SW 1271 (cell line): ENCODE data around the gene KIAA0753.

Experiments used
- DNase-seq, 2 experiments: peaks; one replicate each; lab custom pipeline; 2025; lab: John Stamatoyannopoulos, UW

The KIAA0753 gene

GRCh38 chr17:6641247-6641863 lies 844 bp upstream of the KIAA0753 start:
- peak in 1 of 2 experiments; percentile 80 for DNase-seq

- no peak for DNase-seq
Observed at GRCh38 chr17:6639586-6640535, 650 bp downstream of the KIAA0753 start.

- no peak for DNase-seq
Observed at GRCh38 chr17:6639014-6639585, 1.4 kb downstream of the KIAA0753 start.

- no peak for DNase-seq
Observed at GRCh38 chr17:6638046-6638908, 2.2 kb downstream of the KIAA0753 start.

GRCh38 chr17:6637458-6637840 lies 3.1 kb downstream of the KIAA0753 start:
- DNase-seq: no peak

- DNase-seq: no peak
Observed at GRCh38 chr17:6636616-6637457, 3.7 kb downstream of the KIAA0753 start.

- DNase-seq: no peak
Observed at GRCh38 chr17:6636105-6636504, 4.4 kb downstream of the KIAA0753 start.

GRCh38 chr17:6633263-6633662 lies 7.2 kb downstream of the KIAA0753 start:
- no peak for DNase-seq

- no peak for DNase-seq
Observed at GRCh38 chr17:6632530-6632929, 8.0 kb downstream of the KIAA0753 start.

GRCh38 chr17:6630390-6630789 lies 10.1 kb downstream of the KIAA0753 start:
- no peak for DNase-seq

- DNase-seq: no peak
Observed at GRCh38 chr17:6627019-6627418, 13.5 kb downstream of the KIAA0753 start.

GRCh38 chr17:6626616-6627015 lies 13.9 kb downstream of the KIAA0753 start:
- DNase-seq: no peak

- DNase-seq: no peak
Observed at GRCh38 chr17:6623941-6624340, 16.6 kb downstream of the KIAA0753 start.

GRCh38 chr17:6611231-6611630 lies 29.3 kb downstream of the KIAA0753 start:
- no peak for DNase-seq

- DNase-seq: no peak
Observed at GRCh38 chr17:6610011-6610410, 30.5 kb downstream of the KIAA0753 start.

GRCh38 chr17:6608321-6608720 lies 32.2 kb downstream of the KIAA0753 start:
- no peak for DNase-seq

GRCh38 chr17:6605142-6605541 lies 35.4 kb downstream of the KIAA0753 start:
- no peak for DNase-seq

GRCh38 chr17:6603744-6604325 lies 36.7 kb downstream of the KIAA0753 start:
- no peak for DNase-seq

GRCh38 chr17:6602141-6602540 lies 38.4 kb downstream of the KIAA0753 start:
- DNase-seq: no peak

GRCh38 chr17:6599364-6599763 lies 41.1 kb downstream of the KIAA0753 start:
- no peak for DNase-seq

- no peak for DNase-seq
Observed at GRCh38 chr17:6597727-6598126, 42.8 kb downstream of the KIAA0753 start.
